Cerebellar cortex (tissue), 1 donor: ENCODE measurements around the gene LTA.

Experiments
- DNase-seq: peaks from one replicate; pipeline ENCODE4 v3.0.0-alpha.2; 2015; ENCODE audit warnings: low spot score

The LTA gene

GRCh38 chr6:31541658-31542521 is 30.2 kb upstream of the LTA start, which contains the start of gene DDX39B:
DDX39B (minus strand) TSS chr6:31542003; CDS start chr6:31540532, 1,471 bp downstream.
- DNase-seq = peak; percentile 98

DNA sequence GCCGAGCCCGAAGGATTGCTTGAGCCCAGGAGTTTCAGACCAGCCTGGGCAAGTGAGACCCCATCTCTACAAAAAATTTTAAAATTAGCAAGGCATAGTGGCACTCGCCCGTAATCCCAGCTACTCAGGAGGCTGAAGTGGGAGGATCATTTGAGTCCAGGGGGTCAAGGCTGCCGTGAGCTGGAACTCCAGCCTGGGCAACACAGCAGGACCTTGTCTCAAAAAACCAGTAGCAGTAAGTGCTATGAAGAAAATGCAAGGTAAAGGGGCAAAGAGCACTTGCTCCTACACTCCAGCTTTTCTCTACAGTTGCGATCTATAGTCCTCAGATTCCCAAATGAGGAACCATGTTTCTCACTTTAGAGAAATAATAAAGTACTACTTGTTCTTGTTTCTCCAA is 28.4 kb upstream of the LTA start:
- DNase-seq = no peak

DNA sequence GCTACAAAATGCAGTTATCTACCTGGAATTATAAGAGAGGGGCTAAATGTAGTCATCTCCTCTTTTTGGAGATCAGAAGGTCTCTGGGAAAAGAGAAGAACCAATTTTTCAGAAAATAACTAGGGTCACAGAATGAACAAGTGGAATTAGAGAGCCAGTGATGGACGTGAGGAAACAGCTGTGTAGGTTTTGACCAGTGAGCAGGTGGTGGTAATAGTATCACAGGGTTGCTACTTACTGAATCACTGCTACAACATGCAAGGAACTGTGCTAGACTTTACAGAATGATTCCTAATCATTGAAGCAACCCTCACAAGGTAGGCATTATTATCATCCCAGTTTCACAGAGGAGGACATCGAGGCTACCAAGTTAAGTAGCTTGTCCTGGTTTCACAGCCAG is 27.4 kb upstream of the LTA start:
- no peak for DNase-seq

GRCh38 chr6:31545291-31545690 is 26.8 kb upstream of the LTA start:
- DNase-seq = peak; percentile 32

GRCh38 chr6:31546339-31546957 is 25.6 kb upstream of the LTA start, which contains the start of gene ATP6V1G2:
ATP6V1G2 (minus strand) TSS chr6:31546608; CDS start chr6:31546559, 49 bp downstream.
- DNase-seq = peak; percentile 99

GRCh38 chr6:31546958-31547726 is 24.9 kb upstream of the LTA start, which contains the start of gene NFKBIL1:
NFKBIL1 (plus strand) TSS chr6:31547608; CDS start chr6:31547695, 87 bp downstream.
- peak; percentile 99 for DNase-seq

- no peak for DNase-seq
Measured at GRCh38 chr6:31547727-31548543, 24.2 kb upstream of the LTA start.

- DNase-seq = no peak
Measured at GRCh38 chr6:31548544-31548873, 23.6 kb upstream of the LTA start.

DNA sequence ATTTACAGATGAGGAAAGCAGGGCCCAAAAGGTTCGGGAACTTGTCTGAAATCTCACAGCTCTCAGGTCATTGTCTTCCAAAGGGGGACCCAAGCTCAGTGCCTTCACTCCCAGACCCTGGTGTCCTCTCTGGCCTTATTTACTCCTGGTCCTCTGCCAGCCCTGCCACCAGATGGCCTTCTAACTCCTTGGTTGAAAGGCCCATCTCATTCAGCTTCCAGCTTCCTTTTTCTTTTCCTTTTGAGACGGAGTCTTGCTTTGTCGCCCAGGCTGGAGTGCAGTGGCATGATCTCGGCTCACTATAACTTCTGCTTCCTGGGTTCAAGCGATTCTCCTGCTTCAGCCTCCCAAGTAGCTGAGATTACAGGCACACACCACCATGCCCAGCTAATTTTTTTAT is 20.7 kb upstream of the LTA start:
- peak; percentile 76 for DNase-seq

DNA sequence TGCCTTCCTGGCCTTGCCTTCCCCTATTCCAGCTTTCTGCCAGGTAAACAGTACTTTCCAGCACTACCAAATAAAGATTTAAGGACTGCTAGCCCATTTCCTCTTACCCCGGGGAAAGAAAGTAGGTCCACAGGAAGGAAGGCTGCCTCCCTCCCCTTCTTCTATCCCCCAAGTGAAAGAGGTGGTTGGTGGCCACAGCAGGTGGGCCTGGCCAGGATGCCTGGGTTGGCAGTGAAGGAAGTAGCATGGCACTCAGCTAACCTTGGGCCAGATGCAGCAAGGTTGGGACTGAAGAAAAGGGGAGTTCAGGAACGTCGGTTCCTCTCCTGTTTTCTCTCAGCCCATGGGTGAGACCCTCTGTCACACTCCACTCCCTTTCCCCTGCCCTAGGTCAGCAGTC is 15.8 kb upstream of the LTA start:
- no peak for DNase-seq

- DNase-seq = no peak
Measured at GRCh38 chr6:31557443-31558317, 14.4 kb upstream of the LTA start.

- DNase-seq = no peak
Measured at GRCh38 chr6:31558318-31558625, 13.8 kb upstream of the LTA start.

DNA sequence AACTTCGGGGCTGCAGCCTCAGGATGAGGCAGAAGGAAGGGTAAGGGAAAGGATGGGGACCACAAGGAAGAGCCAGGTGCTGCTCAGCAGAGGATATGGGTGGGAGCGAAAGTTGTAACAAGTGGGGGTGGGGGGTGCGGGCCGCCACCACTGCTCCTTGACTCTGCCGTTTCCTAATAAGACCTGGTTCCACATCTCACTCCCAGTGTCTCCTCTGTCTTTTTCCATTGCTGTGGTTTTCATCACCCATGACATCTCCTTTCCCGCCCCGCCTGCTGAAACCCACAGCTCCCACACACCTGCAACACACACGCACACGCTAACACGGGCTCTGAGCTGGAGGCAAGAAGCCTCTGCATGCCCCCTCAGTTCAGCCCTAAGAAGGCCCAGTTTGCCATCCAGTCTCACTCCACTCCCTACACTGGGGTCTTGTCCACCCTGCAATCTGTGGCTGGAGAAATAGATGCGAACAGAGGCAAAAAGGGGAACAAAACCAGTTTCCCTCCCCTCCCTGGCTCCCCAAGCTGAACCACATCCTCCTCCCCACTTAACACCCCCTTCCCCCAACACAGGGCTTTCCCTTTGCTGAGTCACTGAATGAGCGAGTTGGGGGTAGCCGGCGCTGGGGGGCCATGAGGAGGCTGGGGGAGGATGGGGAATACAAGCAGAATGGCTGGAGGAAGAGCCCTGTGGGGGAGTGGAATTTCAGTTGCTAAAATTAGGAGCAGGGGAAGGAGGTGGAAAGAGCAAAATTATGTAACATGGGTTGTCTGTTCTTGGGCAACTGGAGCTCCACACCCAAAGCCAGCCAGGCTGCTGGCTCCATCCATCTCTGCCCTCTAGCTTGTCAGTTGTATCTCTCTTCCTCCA is 13.2 kb upstream of the LTA start:
- no peak for DNase-seq

DNA sequence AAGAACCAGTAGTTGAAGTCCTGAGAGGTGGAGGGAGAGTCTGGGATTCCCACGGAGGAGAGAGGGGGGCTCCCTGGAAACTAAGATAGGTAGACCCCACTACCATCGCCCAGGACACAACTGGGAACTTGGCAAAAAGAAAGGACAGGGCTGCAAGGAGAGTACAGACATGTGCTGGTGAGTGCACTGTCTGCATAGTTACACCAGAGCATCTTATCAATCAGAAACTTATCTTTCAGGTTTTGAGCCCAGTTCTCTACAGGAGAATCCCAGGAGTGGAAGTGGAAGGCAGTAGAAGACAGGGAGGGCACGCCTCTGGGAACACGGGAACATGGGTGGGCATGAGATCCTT is 12.5 kb upstream of the LTA start:
- DNase-seq = no peak

DNA sequence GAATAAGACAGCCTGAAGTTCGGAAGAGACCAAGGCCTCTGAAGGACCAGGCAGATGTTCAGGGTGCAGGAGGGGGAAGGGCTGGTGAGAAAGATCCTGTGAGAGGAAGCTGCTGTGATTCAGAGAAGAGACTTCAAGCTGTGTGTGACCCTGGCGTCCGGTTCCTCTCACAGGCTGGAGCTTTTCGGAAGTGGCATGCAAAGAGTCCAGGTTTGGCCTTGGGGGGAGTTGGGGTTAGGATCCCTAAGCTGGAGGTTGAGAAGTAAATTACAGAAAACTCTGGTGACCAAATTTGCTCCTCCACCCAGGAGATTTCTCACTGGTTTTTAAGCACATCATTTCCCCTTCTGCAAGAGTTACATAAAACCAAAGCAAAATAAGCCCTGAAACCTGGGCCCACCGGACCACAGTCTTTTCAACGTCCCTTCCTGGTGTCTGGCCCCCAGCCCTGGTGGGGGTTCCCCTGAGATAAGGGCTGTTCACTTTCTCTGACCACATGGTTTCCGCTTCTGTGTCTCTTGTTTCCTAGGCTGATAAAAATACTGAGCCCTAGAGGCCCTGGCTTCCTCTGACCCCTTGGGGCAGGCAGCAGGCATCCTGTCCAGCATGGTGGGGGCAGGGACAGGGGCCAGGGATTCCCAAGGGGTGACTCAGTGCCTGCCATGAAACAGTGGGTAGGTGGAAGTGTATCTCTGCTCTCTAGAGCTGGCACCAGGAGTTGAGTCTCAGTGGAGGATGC is 12.0 kb upstream of the LTA start:
- no peak for DNase-seq

GRCh38 chr6:31560697-31561058 is 11.4 kb upstream of the LTA start:
- DNase-seq = no peak

- DNase-seq = no peak
Measured at GRCh38 chr6:31567531-31568370, 4.3 kb upstream of the LTA start.

DNA sequence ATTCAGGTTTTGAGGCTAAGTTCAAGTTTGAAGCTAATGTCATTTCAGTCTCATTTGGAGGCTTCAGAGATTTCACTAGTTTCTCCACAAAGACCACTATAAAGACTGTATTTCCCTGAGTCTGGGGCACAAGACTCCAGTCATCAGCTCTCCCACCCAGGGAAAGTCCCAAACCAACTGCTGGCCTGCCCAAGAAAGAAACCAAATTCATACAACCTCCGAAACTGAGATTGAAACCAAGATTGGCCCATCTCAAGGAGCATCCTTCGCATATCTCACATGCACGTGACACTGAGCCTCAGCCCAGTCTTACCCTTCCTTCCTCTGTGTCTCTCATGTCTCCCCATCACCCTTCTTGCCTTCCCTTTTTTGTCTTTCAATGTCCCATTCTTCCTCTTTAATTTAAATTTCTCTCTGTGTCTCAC is 3.5 kb upstream of the LTA start:
- no peak for DNase-seq
